RWPE1 (cell line): ENCODE measurements around the gene SLC13A2.

Source experiments
- CTCF ChIA-PET: fragments of 350-600 bp; sonication (Branson Sonifier 250); formaldehyde crosslinking; extraction: SDS; loops from one replicate; lab custom pipeline; 2021; lab: Yijun Ruan, JAX
- POLR2A ChIA-PET: fragments of 400-600 bp; formaldehyde crosslinking; extraction: SDS; loops from one replicate; lab custom pipeline; 2020; ENCODE audit warnings: antibody characterized with exemption; ENCODE audit not compliant: low non-redundant PET; lab: Yijun Ruan, JAX
- DNase-seq: peaks from one replicate; pipeline ENCODE4 v3.0.0; 2012; ENCODE audit warnings: low spot score
- H3K27ac ChIP-seq: fragments of 450-650 bp; 2 replicates; pipeline ENCODE4 v1.5.1; 2017
- TF ChIP-seq, protein P1 (sequence below): fragments of 450-650 bp; conservative IDR thresholded peaks from 2 replicates; pipeline ENCODE4 v1.5.1; 2017; ENCODE audit warnings: low read depth, mild to moderate bottlenecking

SLC13A2 gene

DNA sequence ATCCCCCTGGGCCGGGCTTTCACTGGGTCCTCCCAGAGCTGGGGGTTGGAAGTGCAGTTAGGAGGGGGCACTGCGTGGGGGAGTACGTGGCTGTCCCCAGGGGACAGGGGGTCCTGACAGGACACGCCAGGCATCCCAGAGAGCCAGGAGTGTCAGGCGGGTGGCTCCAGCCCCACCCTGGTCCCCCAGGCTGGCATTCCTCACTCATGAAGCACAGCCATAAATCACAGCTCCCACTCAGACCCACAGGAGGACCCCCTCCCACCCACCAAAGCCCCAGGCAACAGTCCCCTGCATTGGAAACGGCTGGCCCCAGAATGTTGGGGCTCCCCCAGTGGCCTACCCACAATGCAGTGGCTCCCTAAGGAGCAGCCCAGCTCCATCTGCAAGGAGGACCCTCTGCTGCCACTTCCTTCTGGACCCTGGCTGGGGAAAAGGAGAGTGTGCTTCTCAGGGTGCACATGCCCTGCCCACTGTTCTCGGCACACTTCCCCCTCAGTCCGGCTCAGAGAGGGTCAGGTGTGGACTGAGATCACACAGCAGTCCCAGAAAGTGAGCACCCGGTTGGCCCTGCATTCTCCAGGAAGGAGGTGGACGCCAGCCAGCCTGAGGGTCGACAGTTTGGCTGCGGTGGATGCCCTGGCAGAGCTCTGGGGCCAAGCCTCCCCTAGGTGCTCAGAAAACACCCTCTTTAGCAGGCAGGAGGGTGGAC, 25.4 kb downstream of the SLC13A2 start:
- TF ChIP-seq, protein P1, sequence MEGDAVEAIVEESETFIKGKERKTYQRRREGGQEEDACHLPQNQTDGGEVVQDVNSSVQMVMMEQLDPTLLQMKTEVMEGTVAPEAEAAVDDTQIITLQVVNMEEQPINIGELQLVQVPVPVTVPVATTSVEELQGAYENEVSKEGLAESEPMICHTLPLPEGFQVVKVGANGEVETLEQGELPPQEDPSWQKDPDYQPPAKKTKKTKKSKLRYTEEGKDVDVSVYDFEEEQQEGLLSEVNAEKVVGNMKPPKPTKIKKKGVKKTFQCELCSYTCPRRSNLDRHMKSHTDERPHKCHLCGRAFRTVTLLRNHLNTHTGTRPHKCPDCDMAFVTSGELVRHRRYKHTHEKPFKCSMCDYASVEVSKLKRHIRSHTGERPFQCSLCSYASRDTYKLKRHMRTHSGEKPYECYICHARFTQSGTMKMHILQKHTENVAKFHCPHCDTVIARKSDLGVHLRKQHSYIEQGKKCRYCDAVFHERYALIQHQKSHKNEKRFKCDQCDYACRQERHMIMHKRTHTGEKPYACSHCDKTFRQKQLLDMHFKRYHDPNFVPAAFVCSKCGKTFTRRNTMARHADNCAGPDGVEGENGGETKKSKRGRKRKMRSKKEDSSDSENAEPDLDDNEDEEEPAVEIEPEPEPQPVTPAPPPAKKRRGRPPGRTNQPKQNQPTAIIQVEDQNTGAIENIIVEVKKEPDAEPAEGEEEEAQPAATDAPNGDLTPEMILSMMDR: no peak
- no peak overlapping the region for H3K27ac ChIP-seq
- POLR2A ChIA-PET: no interaction called here
- no peak for DNase-seq
- CTCF ChIA-PET: interaction anchor here (0.5 to 1.0 kb wide), 3 partner anchors 42 to 692 kb away, joined by 3 to 4 read pairs (median 3); no protein-coding TSS in a partner anchor

DNA sequence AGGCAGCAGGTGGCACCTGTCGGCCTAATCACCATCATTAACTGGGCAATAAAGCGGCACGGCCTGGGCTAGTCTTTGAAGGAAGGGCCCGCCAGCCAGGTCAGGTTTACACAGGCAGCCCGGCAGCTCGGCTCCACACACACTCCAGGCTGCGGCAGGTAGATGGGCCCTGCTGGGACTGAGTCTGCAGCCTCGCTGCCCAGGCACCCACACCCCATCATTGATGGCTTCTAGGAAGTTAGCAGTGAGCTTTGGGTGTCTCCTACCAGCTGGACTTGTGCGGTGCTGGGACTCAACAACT, 25.9 kb downstream of the SLC13A2 start:
- no peak for DNase-seq
- POLR2A ChIA-PET: no interaction called here
- CTCF ChIA-PET: interaction anchor here (0.5 to 1.0 kb wide), 2 partner anchors 41 to 693 kb away, joined by 3 to 4 read pairs; no protein-coding TSS in a partner anchor
- TF ChIP-seq, protein P1: no peak
- H3K27ac ChIP-seq: no peak overlapping the region

DNA sequence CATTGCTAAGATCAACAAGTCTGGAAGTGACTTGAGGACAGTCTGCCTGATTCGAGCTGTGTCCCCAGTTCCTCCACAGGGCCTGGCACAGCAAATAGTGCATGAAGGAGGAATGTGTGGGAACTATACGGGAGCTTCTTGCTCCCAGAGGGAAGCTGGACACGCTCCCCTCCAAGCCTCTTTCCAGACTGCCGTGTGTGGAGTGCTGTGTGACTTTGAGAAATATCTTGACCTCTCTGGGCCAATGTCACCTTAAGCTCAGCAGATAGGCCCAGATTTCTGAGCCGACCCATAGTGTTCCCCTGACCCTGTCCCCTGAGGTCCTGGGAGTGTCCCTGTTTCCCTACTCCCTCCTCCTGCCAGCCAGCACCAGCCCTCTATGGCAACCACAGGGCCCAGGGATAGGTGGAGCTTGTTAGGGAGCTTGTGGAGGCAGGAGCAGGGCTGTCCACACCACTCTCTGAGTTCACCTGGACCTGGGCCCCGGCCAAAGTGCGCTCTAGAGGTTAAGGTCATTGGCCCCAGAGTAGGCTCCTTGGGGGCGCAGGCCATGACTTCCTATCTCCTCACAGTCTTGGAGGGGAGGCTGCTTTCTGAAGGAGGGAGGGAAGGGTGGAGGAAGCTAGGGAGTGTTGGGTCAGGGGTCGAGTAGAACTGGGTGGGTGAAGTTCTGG, 26.4 kb downstream of the SLC13A2 start:
- H3K27ac ChIP-seq: no peak overlapping the region
- ChIA-PET POLR2A (no interaction called here), CTCF (interaction anchor here (0.6 to 1.0 kb wide), 2 partner anchors 41 to 48 kb away, joined by 3 to 4 read pairs; no protein-coding TSS in a partner anchor)
- DNase-seq: no peak
- TF ChIP-seq, protein P1: no peak

GRCh38 chr17:28500712-28501379, 27.4 kb downstream of the SLC13A2 start:
- ChIA-PET CTCF (no interaction called here), POLR2A (no interaction called here)
- no peak for DNase-seq
- peak overlapping the region; percentile 32 for H3K27ac ChIP-seq
- TF ChIP-seq, protein P1: no peak

GRCh38 chr17:28501421-28502284, 28.2 kb downstream of the SLC13A2 start:
- TF ChIP-seq, protein P1: no peak
- DNase-seq: no peak
- ChIA-PET CTCF (no interaction called here), POLR2A (no interaction called here)
- H3K27ac ChIP-seq: peak overlapping the region; percentile 32

GRCh38 chr17:28503420-28503819, 30.0 kb downstream of the SLC13A2 start:
- ChIA-PET CTCF (interaction anchor here (0.6 to 0.7 kb wide), 2 partner anchors 17 to 567 kb away, joined by 3 to 4 read pairs; no protein-coding TSS in a partner anchor), POLR2A (no interaction called here)
- TF ChIP-seq, protein P1: no peak
- H3K27ac ChIP-seq: no peak overlapping the region
- DNase-seq: no peak
